Caco-2 (cell line): ENCODE measurements around the gene ZNHIT6. TPM values are rescaled to one million over a fixed set of nuclear protein-coding genes. Genes with fewer than 3 reads are reported as not detected.
A peak's percentile ranks its signal among the peaks of the same experiment; 100 is the strongest.

ENCODE experiments used
- BruUV-seq: library from RNA; stranded (reverse); fragments of 400-500 nt; replicated peaks from 2 replicates; lab custom pipeline; 2021; lab: Mats Ljungman, UMichigan
- CTCF ChIA-PET: fragments of 300-600 bp; sonication (Branson Sonifier 250); formaldehyde crosslinking; loops from one replicate; lab custom pipeline; 2022; ENCODE audit warnings: antibody characterized with exemption; lab: Charles Lee
- POLR2A ChIA-PET: fragments of 300-600 bp; sonication (Branson Sonifier 250); formaldehyde crosslinking; loops from one replicate; lab custom pipeline; 2022; ENCODE audit warnings: antibody characterized with exemption; lab: Charles Lee
- DNase-seq, 2 experiments: peaks; one replicate each; pipeline versions ENCODE4 v3.0.0 to v3.0.0-alpha.2; 2020 to 2022
- H3K27me3 ChIP-seq: replicated peaks from 2 replicates; pipeline ENCODE4 v1.6.0; 2011; ENCODE audit warnings: low read length; ENCODE audit not compliant: control insufficient read depth, insufficient read depth
- H3K36me3 ChIP-seq: 2 replicates; pipeline ENCODE4 v1.5.1; 2011; ENCODE audit warnings: low read length; ENCODE audit not compliant: control insufficient read depth, insufficient read depth
- H3K4me1 ChIP-seq: fragments of 250-450 bp; sonication (Bioruptor Pico); 2 replicates; pipeline ENCODE4 v1.5.1; 2020; ENCODE audit warnings: mild to moderate bottlenecking
- H3K4me3 ChIP-seq: 2 replicates; pipeline ENCODE4 v1.5.1; 2011; ENCODE audit warnings: low read depth, mild to moderate bottlenecking, control low read depth, low read length
- H3K9me3 ChIP-seq: fragments of 250-450 bp; sonication (Bioruptor Pico); 2 replicates; pipeline ENCODE4 v1.5.1; 2020; ENCODE audit warnings: mild to moderate bottlenecking, moderate library complexity
- H3K27ac Mint-ChIP-seq: one replicate; pipeline ENCODE4 v1.8.0; 2022; ENCODE audit warnings: mixed read lengths; ENCODE audit not compliant: unreplicated experiment
- H3K27me3 Mint-ChIP-seq: one replicate; pipeline ENCODE4 v1.8.0; 2022; ENCODE audit warnings: mixed read lengths; ENCODE audit not compliant: insufficient read depth, unreplicated experiment
- H3K36me3 Mint-ChIP-seq: one replicate; pipeline ENCODE4 v1.8.0; 2022; ENCODE audit warnings: mild to moderate bottlenecking, mixed read lengths; ENCODE audit not compliant: insufficient read depth, unreplicated experiment
- H3K4me1 Mint-ChIP-seq: one replicate; pipeline ENCODE4 v1.8.0; 2022; ENCODE audit warnings: low read depth, mixed read lengths; ENCODE audit not compliant: unreplicated experiment
- H3K4me3 Mint-ChIP-seq: one replicate; pipeline ENCODE4 v1.8.0; 2022; ENCODE audit warnings: mild to moderate bottlenecking, moderate library complexity, mixed read lengths; ENCODE audit not compliant: unreplicated experiment
- H3K9me3 Mint-ChIP-seq: one replicate; pipeline ENCODE4 v1.8.0; 2022; ENCODE audit warnings: mixed read lengths; ENCODE audit not compliant: unreplicated experiment
- intact Hi-C: fragments of 100-400 bp; cut with micrococcal nuclease; formaldehyde crosslinking; loops from one replicate; pipeline ENCODE4 v1.10.0; 2022; ENCODE audit not compliant: unreplicated experiment
- total RNA-seq: library from RNA; stranded (reverse); gene quantifications from 2 replicates; pipeline ENCODE4 v1.2.3, GENCODE V29; 2022
- TF ChIP-seq, protein P1 (sequence below), 2 experiments: fragments of 200-600 bp in 1 of 2; IDR thresholded peaks; 1 replicate in 1 of 2; 2 replicates in 1 of 2; pipeline versions ENCODE4 v1.5.1 to v1.8.0; 2011 to 2022; ENCODE audit warnings: antibody characterized with exemption in 1 of 2, control low read depth in 1 of 2, inconsistent platforms in 1 of 2, low read depth in 1 of 2, low read length in 1 of 2, mild to moderate bottlenecking in 1 of 2, moderate library complexity in 1 of 2; ENCODE audit not compliant: insufficient read depth in 1 of 2, severe bottlenecking in 1 of 2, unreplicated experiment in 1 of 2

The ZNHIT6 gene
- total RNA-seq, 1 experiment from 2014 or later: 16.1 TPM

DNA sequence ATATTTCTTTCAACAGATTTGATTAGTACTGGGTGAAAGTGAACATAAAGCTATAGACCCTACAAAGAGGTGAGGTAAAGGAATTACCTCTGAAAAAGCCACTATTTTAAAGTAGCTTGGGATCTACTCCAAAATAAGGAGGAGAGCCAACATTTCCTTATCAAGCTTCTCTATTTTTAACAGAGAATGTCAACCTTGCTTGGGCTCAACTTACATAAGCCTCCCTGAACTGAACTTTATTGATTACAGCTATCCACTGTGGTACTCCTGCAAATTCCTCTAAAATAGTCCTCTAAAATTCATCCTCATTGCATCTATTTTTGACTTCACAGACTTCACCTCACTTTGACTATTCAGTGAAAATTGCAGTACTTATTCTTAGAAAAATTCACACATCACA, 10.3 kb downstream of the ZNHIT6 start:
- POLR2A ChIA-PET: no interaction called here
- Mint-ChIP-seq H3K4me3 (no peak overlapping the region), H3K27ac (no peak overlapping the region), H3K36me3 (peaks cover 14% of the 10 kb centered on the region), H3K4me1 (no peaks in the 10 kb centered on the region), H3K27me3 (no peaks in the 10 kb centered on the region), H3K9me3 (no peaks in the 10 kb centered on the region)
- H3K9me3 ChIP-seq: no peaks in the 10 kb centered on the region
- no peaks in the 10 kb centered on the region for H3K4me1 ChIP-seq
- intact Hi-C loops: no loop called here
- TF ChIP-seq, protein P1, sequence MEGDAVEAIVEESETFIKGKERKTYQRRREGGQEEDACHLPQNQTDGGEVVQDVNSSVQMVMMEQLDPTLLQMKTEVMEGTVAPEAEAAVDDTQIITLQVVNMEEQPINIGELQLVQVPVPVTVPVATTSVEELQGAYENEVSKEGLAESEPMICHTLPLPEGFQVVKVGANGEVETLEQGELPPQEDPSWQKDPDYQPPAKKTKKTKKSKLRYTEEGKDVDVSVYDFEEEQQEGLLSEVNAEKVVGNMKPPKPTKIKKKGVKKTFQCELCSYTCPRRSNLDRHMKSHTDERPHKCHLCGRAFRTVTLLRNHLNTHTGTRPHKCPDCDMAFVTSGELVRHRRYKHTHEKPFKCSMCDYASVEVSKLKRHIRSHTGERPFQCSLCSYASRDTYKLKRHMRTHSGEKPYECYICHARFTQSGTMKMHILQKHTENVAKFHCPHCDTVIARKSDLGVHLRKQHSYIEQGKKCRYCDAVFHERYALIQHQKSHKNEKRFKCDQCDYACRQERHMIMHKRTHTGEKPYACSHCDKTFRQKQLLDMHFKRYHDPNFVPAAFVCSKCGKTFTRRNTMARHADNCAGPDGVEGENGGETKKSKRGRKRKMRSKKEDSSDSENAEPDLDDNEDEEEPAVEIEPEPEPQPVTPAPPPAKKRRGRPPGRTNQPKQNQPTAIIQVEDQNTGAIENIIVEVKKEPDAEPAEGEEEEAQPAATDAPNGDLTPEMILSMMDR (IDR thresholded peaks at IDR 0.05; ENCODE audit: insufficient read depth in 1 of 2, low read depth in 1 of 2, low read length in 1 of 2, severe bottlenecking in 1 of 2, unreplicated experiment in 1 of 2): no peak
- no peak for DNase-seq
- no peak overlapping the region for H3K4me3 ChIP-seq
- no peaks in the 10 kb centered on the region for H3K36me3 ChIP-seq
- H3K27me3 ChIP-seq: no peaks in the 10 kb centered on the region
- CTCF ChIA-PET: no interaction called here
- BruUV-seq: no TSS peak

DNA sequence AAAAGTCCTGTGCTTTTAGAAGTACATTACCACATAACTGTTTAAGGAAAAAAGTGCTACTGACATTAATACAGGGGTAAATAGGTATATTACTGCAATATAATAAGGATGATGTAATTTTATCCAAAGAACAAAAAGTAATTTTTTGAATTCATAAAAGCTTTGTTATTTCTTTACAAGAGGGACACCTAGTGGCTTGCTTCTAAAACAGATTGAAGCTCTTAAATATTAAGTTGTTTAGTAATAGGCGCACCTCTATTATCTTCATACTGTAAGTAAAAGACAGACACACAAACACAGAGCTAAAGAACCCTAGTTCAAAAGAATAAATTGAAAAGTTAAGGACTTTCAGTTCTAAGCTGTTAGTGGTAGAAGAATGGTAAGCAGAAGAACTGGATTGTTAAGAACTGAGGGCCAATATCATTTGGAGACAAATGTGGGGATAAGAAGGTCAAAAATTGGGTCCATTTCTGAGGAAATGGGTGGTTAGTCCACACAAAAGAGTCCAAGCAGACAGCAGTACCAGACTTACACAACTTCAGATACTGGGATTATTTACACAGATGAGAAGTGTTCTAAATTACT, 15.4 kb downstream of the ZNHIT6 start:
- Mint-ChIP-seq H3K36me3 (peaks cover 9% of the 10 kb centered on the region), H3K9me3 (no peaks in the 10 kb centered on the region), H3K27me3 (no peaks in the 10 kb centered on the region), H3K27ac (no peak overlapping the region), H3K4me1 (no peaks in the 10 kb centered on the region), H3K4me3 (no peak overlapping the region)
- no peak for DNase-seq
- H3K36me3 ChIP-seq: no peaks in the 10 kb centered on the region
- no peaks in the 10 kb centered on the region for H3K9me3 ChIP-seq
- BruUV-seq: no TSS peak
- CTCF ChIA-PET: interaction anchor here (0.8 to 1.8 kb wide), 10 partner anchors 15 to 388 kb away, joined by 3 to 9 read pairs (median 4); partner anchors contain the start of gene ZNHIT6
- POLR2A ChIA-PET: no interaction called here
- intact Hi-C loops: loop anchor here (1.0 to 5.0 kb wide), 4 partner anchors 80 to 385 kb away; partner anchors contain the start of gene CCN1
- no peaks in the 10 kb centered on the region for H3K27me3 ChIP-seq
- H3K4me3 ChIP-seq: no peak overlapping the region
- no peaks in the 10 kb centered on the region for H3K4me1 ChIP-seq
- TF ChIP-seq, protein P1 (IDR thresholded peaks at IDR 0.05; ENCODE audit: insufficient read depth in 1 of 2, low read depth in 1 of 2, low read length in 1 of 2, severe bottlenecking in 1 of 2, unreplicated experiment in 1 of 2): peak in 1 of 2 experiments; percentile 7

DNA sequence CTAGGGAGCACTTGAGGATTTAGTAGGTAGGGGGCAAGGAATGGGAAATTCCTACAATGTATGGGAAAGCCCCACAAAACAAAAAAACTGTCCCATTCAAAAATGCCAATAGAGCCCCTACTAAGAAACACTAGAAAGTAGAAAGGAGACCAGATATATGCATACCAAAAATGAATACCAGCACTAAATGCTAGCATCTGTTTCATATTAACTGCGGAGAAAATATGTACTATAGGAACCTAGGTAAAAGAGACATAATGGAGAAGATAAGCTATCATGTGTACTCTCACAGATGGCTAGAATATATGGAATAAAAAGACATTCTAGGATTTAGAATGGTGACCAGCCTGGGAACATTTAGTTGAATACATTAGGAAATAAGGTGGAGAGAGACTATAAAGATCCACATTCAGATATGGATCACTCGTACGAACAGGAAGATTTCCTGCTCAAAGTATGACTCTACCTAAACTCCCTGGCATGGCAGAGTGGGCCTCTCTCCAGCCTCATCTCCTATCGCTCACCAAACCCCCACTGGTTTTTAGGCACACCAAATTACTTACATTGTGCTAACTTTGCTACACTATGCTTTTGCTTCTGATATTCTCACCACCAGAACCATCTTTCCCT, 18.3 kb downstream of the ZNHIT6 start:
- intact Hi-C loops: loop anchor here (5.0 kb wide), 1 partner anchor 108 kb away; the partner anchor contains the start of gene CCN1
- no peaks in the 10 kb centered on the region for H3K9me3 Mint-ChIP-seq
- BruUV-seq: no TSS peak

More for the DNA sequence above, 18.3 kb downstream of the ZNHIT6 start:
- Histone ChIP-seq H3K4me3 (no peak overlapping the region), H3K9me3 (no peaks in the 10 kb centered on the region), H3K4me1 (no peaks in the 10 kb centered on the region), H3K27me3 (no peaks in the 10 kb centered on the region), H3K36me3 (no peaks in the 10 kb centered on the region)
- TF ChIP-seq, protein P1 (IDR thresholded peaks at IDR 0.05; ENCODE audit: insufficient read depth in 1 of 2, low read depth in 1 of 2, low read length in 1 of 2, severe bottlenecking in 1 of 2, unreplicated experiment in 1 of 2): no peak
- no peak for DNase-seq
- no peaks in the 10 kb centered on the region for H3K27me3 Mint-ChIP-seq
- POLR2A ChIA-PET: no interaction called here
- peaks cover 9% of the 10 kb centered on the region for H3K36me3 Mint-ChIP-seq
- CTCF ChIA-PET: no interaction called here
- H3K4me1 Mint-ChIP-seq: no peaks in the 10 kb centered on the region
- H3K4me3 Mint-ChIP-seq: no peak overlapping the region
- no peak overlapping the region for H3K27ac Mint-ChIP-seq
